ENCODE data around the gene RPAP3.

Gene RPAP3

GRCh38 chr12:47715877-47716548, 10.2 kb upstream of the RPAP3 start:
- no peak for DNase-seq (ENCODE audit: low read depth)
- TF ChIP-seq, protein P1, sequence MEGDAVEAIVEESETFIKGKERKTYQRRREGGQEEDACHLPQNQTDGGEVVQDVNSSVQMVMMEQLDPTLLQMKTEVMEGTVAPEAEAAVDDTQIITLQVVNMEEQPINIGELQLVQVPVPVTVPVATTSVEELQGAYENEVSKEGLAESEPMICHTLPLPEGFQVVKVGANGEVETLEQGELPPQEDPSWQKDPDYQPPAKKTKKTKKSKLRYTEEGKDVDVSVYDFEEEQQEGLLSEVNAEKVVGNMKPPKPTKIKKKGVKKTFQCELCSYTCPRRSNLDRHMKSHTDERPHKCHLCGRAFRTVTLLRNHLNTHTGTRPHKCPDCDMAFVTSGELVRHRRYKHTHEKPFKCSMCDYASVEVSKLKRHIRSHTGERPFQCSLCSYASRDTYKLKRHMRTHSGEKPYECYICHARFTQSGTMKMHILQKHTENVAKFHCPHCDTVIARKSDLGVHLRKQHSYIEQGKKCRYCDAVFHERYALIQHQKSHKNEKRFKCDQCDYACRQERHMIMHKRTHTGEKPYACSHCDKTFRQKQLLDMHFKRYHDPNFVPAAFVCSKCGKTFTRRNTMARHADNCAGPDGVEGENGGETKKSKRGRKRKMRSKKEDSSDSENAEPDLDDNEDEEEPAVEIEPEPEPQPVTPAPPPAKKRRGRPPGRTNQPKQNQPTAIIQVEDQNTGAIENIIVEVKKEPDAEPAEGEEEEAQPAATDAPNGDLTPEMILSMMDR (IDR thresholded peaks at IDR 0.05; ENCODE audit: low read depth, low read length, missing control alignments), result no peak
- in situ Hi-C loops (cut with HindIII; ENCODE audit: low sequenced_read_pairs), result loop anchor here (10.0 kb wide), 1 partner anchor 59 kb away; the partner anchor contains the start of gene SLC48A1
- no peak overlapping the region for H3K4me3 ChIP-seq (ENCODE audit: low read depth, low read length)

DNA sequence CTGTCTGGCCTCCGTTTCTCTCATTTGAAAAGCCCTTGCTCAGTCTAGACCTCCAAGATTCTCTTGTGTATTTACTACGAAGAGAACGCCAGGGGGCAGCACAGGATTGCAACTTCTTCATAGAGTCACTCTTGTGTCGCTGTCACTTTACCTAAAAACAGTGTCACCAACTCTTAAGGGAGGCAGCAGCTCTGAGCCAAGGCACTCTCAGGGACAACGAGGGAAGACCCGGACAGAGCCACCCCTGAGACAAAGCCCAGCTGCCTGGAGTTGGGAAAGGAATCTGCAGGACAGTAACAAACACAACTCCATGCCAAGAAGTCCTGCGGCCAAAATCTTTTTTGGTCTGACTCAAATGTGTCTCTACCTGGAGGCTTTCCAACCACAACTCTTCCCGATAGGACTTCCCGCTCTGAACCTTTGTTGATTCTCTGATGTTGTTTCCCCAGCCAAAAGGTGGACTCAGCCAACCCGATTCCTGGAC, 9.6 kb upstream of the RPAP3 start:
- in situ Hi-C loops (cut with HindIII; ENCODE audit: low sequenced_read_pairs), result loop anchor here (10.0 kb wide), 1 partner anchor 59 kb away; the partner anchor contains the start of gene SLC48A1
- DNase-seq (ENCODE audit: low read depth), result peak; percentile 58
- no peak overlapping the region for H3K4me3 ChIP-seq (ENCODE audit: low read depth, low read length)
- TF ChIP-seq, protein P1 (IDR thresholded peaks at IDR 0.05; ENCODE audit: low read depth, low read length, missing control alignments), result peak; percentile 79

DNA sequence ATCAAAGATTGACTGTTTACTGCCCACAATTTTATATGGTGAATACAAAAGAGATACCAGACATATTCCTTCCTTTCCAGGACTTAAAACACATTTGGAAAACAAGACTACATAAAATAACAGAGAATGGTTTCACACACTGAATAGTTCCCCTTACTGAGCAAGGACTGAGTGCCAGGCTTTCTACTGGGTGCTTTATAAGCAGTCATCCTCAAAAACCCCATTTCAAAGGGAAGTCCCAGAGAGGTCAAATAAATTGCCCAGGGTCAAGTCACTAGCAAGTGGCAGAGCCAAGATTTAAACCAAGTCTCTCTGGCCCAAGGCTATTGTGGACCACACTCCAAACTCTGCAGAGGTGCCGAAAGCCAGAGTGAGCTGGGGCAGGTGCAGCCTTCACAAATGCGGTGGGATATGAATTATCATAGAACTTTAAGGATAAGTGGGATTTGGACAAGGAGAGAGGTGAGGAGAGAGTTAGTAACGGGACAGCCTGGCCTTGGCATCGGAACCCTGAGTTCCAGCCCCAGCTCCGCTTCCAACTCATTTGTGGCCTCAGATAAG, 9.1 kb upstream of the RPAP3 start:
- no peak for DNase-seq (ENCODE audit: low read depth)
- TF ChIP-seq, protein P1 (IDR thresholded peaks at IDR 0.05; ENCODE audit: low read depth, low read length, missing control alignments), result no peak
- in situ Hi-C loops (cut with HindIII; ENCODE audit: low sequenced_read_pairs), result loop anchor here (10.0 kb wide), 1 partner anchor 60 kb away; the partner anchor contains the start of gene SLC48A1
- no peak overlapping the region for H3K4me3 ChIP-seq (ENCODE audit: low read depth, low read length)

DNA sequence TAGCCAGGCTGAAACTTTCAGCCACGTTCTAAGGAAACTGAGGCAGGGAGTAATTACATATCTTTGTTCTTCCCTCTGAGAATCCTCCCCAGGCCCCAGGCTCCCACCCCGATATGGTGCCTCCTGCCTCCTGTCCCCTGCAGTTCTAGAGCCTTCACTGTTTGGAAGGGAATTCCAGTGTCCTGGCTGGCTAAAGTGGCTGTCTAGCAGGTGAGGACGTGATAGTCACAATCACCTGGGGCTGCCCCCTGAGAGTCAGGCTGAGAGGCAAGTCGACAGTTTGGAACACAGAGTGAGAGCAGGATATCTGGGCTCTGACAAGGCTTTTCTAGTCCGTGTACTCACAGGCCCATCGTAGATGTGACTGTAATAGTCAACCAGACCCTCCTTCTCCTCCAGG, 6.3 kb upstream of the RPAP3 start:
- H3K4me3 ChIP-seq (ENCODE audit: low read depth, low read length), result no peak overlapping the region
- in situ Hi-C loops (cut with HindIII; ENCODE audit: low sequenced_read_pairs), result loop anchor here (10.0 kb wide), 1 partner anchor 63 kb away; the partner anchor contains the start of gene SLC48A1
- no peak for DNase-seq (ENCODE audit: low read depth)
- TF ChIP-seq, protein P1 (IDR thresholded peaks at IDR 0.05; ENCODE audit: low read depth, low read length, missing control alignments), result no peak

GRCh38 chr12:47711448-47711847, 5.6 kb upstream of the RPAP3 start:
- TF ChIP-seq, protein P1 (IDR thresholded peaks at IDR 0.05; ENCODE audit: low read depth, low read length, missing control alignments), result no peak
- in situ Hi-C loops (cut with HindIII; ENCODE audit: low sequenced_read_pairs), result loop anchor here (10.0 kb wide), 1 partner anchor 63 kb away; the partner anchor contains the start of gene SLC48A1
- DNase-seq (ENCODE audit: low read depth), result no peak
- H3K4me3 ChIP-seq (ENCODE audit: low read depth, low read length), result no peak overlapping the region

DNA sequence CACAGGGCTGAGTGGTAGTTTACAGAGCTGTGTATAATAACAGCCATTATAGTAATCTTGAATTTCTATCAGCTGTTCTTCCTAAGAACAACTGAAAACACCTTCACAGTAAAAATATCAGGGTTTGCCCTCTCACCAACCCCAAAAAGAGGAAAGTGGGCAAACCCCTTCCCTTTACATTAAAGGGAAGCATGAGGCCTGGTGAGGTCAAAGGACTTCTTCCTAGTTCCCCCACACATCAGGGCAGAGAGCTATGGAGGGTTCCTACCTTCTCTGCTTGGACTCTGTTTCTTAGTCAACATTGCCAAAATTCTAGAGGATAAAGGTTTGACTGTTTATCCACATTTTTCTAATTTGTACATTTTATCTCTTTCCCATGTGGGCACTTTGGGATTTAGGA, 4.4 kb upstream of the RPAP3 start:
- in situ Hi-C loops (cut with HindIII; ENCODE audit: low sequenced_read_pairs), result loop anchor here (10.0 kb wide), 1 partner anchor 65 kb away; the partner anchor contains the start of gene SLC48A1
- no peak overlapping the region for H3K4me3 ChIP-seq (ENCODE audit: low read depth, low read length)
- TF ChIP-seq, protein P1 (IDR thresholded peaks at IDR 0.05; ENCODE audit: low read depth, low read length, missing control alignments), result no peak
- no peak for DNase-seq (ENCODE audit: low read depth)
